ENCODE results near the gene TRDMT1. TPM values are rescaled to one million over a fixed set of nuclear protein-coding genes. Genes with fewer than 3 reads are reported as not detected.

Gene TRDMT1
- polyA plus RNA-seq, 1 donor from 2014 or later, result 25.4 TPM

DNA sequence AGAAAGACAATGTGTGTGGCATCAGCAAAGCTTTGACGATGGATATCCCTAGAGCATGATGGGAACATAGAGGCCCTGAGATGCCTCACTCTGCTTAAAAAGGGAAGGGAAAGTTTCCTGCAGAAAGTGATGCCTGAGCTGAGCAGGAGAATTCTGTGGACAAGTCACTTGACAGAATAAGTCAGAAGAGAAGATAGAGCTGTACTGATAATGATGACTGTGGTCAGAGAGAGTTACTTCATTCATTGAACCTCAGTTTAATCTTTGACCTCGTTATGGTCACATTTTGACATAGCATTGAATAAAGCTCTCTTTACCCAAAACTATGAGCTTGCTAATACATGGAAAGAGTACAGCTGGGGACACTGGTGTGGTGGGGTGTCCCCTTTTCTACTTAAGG lies 79.4 kb downstream of the TRDMT1 start:
- Histone ChIP-seq H3F3A (ENCODE audit: insufficient read depth, low read length, poor library complexity, severe bottlenecking) (no peaks in the 10 kb centered on the region), H3K36me3 (ENCODE audit: insufficient read depth, low read length) (no peaks in the 10 kb centered on the region), H3K27ac (ENCODE audit: low read length) (no peak overlapping the region), H3K9ac (ENCODE audit: low read length) (no peak overlapping the region), H3K9me3 (ENCODE audit: low read length) (no peaks in the 10 kb centered on the region), H3K4me3 (ENCODE audit: low read length) (no peak overlapping the region), H4K20me1 (ENCODE audit: insufficient read depth) (no peaks in the 10 kb centered on the region), H3K9me2 (ENCODE audit: insufficient read depth, low read length) (no peaks in the 10 kb centered on the region), H2AFZ (ENCODE audit: low read depth, low read length) (no peak overlapping the region), H3K27me3 (ENCODE audit: insufficient read depth, low read depth, low read length) (no peaks in the 10 kb centered on the region), H3K79me2 (replicated peaks; ENCODE audit: insufficient read depth, low read length) (no peaks in the 10 kb centered on the region), H3K4me2 (ENCODE audit: low read length) (no peak overlapping the region)
- no peak for TF ChIP-seq EP300 (conservative IDR thresholded peaks at IDR 0.05; ENCODE audit: poor library complexity, severe bottlenecking)
- no peak for TF ChIP-seq EZH2 (IDR thresholded peaks at IDR 0.05; ENCODE audit: borderline replicate concordance, insufficient read depth, low read length, poor library complexity, severe bottlenecking)
- TF ChIP-seq, protein P1, sequence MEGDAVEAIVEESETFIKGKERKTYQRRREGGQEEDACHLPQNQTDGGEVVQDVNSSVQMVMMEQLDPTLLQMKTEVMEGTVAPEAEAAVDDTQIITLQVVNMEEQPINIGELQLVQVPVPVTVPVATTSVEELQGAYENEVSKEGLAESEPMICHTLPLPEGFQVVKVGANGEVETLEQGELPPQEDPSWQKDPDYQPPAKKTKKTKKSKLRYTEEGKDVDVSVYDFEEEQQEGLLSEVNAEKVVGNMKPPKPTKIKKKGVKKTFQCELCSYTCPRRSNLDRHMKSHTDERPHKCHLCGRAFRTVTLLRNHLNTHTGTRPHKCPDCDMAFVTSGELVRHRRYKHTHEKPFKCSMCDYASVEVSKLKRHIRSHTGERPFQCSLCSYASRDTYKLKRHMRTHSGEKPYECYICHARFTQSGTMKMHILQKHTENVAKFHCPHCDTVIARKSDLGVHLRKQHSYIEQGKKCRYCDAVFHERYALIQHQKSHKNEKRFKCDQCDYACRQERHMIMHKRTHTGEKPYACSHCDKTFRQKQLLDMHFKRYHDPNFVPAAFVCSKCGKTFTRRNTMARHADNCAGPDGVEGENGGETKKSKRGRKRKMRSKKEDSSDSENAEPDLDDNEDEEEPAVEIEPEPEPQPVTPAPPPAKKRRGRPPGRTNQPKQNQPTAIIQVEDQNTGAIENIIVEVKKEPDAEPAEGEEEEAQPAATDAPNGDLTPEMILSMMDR (IDR thresholded peaks at IDR 0.05; ENCODE audit: poor library complexity, severe bottlenecking), result no peak
- TF ChIP-seq POLR2AphosphoS5 (IDR thresholded peaks at IDR 0.05), result no peak
- TF ChIP-seq MXI1 (conservative IDR thresholded peaks at IDR 0.05; ENCODE audit: poor library complexity, severe bottlenecking), result no peak
- TF ChIP-seq TAF1 (IDR thresholded peaks at IDR 0.05; ENCODE audit: low read depth), result no peak
- TF ChIP-seq, protein P2, sequence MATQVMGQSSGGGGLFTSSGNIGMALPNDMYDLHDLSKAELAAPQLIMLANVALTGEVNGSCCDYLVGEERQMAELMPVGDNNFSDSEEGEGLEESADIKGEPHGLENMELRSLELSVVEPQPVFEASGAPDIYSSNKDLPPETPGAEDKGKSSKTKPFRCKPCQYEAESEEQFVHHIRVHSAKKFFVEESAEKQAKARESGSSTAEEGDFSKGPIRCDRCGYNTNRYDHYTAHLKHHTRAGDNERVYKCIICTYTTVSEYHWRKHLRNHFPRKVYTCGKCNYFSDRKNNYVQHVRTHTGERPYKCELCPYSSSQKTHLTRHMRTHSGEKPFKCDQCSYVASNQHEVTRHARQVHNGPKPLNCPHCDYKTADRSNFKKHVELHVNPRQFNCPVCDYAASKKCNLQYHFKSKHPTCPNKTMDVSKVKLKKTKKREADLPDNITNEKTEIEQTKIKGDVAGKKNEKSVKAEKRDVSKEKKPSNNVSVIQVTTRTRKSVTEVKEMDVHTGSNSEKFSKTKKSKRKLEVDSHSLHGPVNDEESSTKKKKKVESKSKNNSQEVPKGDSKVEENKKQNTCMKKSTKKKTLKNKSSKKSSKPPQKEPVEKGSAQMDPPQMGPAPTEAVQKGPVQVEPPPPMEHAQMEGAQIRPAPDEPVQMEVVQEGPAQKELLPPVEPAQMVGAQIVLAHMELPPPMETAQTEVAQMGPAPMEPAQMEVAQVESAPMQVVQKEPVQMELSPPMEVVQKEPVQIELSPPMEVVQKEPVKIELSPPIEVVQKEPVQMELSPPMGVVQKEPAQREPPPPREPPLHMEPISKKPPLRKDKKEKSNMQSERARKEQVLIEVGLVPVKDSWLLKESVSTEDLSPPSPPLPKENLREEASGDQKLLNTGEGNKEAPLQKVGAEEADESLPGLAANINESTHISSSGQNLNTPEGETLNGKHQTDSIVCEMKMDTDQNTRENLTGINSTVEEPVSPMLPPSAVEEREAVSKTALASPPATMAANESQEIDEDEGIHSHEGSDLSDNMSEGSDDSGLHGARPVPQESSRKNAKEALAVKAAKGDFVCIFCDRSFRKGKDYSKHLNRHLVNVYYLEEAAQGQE (IDR thresholded peaks at IDR 0.05; ENCODE audit: borderline replicate concordance), result no peak

DNA sequence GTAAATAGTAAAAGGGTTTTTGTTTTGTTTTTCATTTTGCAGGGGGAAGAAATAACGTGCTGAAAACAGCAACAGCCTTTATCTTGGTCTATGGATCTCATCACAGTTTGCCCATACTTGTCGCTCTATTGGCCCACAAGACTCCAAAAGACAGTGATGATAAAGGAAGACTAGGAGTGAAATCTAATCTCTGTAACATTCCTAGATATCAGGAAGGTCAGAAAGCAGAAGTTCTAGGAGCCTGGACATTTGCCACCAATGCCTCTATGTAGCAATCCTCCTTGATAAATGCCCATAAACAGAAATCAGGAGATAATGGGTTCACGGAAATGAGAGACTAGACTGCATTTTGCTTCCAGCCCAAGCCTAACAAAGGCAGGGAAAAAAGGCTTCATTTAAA lies 80.8 kb downstream of the TRDMT1 start:
- no peak overlapping the region for H3K4me3 ChIP-seq (ENCODE audit: low read length)
- H3K9me3 ChIP-seq (ENCODE audit: low read length), result no peaks in the 10 kb centered on the region
- H3K4me2 ChIP-seq (ENCODE audit: low read length), result no peak overlapping the region
- H3K9ac ChIP-seq (ENCODE audit: low read length), result no peak overlapping the region
- no peak overlapping the region for H2AFZ ChIP-seq (ENCODE audit: low read depth, low read length)
- TF ChIP-seq POLR2AphosphoS5 (IDR thresholded peaks at IDR 0.05) (no peak), TAF1 (IDR thresholded peaks at IDR 0.05; ENCODE audit: low read depth) (no peak), EP300 (conservative IDR thresholded peaks at IDR 0.05; ENCODE audit: poor library complexity, severe bottlenecking) (no peak), EZH2 (IDR thresholded peaks at IDR 0.05; ENCODE audit: borderline replicate concordance, insufficient read depth, low read length, poor library complexity, severe bottlenecking) (no peak), MXI1 (conservative IDR thresholded peaks at IDR 0.05; ENCODE audit: poor library complexity, severe bottlenecking) (no peak)
- H3K79me2 ChIP-seq (replicated peaks; ENCODE audit: insufficient read depth, low read length), result no peaks in the 10 kb centered on the region
- no peaks in the 10 kb centered on the region for H3K27me3 ChIP-seq (ENCODE audit: insufficient read depth, low read depth, low read length)
- no peak overlapping the region for H3K27ac ChIP-seq (ENCODE audit: low read length)
- H3F3A ChIP-seq (ENCODE audit: insufficient read depth, low read length, poor library complexity, severe bottlenecking), result no peaks in the 10 kb centered on the region
- no peaks in the 10 kb centered on the region for H4K20me1 ChIP-seq (ENCODE audit: insufficient read depth)
- H3K36me3 ChIP-seq (ENCODE audit: insufficient read depth, low read length), result no peaks in the 10 kb centered on the region
- no peaks in the 10 kb centered on the region for H3K9me2 ChIP-seq (ENCODE audit: insufficient read depth, low read length)

DNA sequence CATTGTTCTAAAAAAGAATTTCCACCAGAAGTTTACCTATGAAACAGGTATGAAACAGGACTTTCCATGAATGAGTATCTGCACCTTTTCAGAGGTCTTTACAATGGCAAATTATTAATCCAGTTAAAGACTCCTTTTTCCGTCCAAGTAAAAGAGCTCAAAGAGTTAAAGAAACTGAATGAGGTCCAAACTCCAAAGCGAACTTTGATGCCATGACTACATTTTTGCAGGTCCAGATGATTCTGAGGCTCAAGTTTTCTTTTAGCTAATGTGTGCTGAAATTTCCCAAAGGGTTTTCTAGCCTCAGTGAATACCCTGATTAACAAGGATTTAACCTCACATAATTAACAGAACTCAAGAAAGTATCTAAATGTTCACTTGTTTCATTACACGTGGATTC lies 81.6 kb downstream of the TRDMT1 start:
- Histone ChIP-seq H3K36me3 (ENCODE audit: insufficient read depth, low read length) (no peaks in the 10 kb centered on the region), H3K79me2 (replicated peaks; ENCODE audit: insufficient read depth, low read length) (no peaks in the 10 kb centered on the region), H3K27ac (ENCODE audit: low read length) (no peak overlapping the region), H3K9me2 (ENCODE audit: insufficient read depth, low read length) (no peaks in the 10 kb centered on the region), H4K20me1 (ENCODE audit: insufficient read depth) (no peaks in the 10 kb centered on the region), H3K27me3 (ENCODE audit: insufficient read depth, low read depth, low read length) (no peaks in the 10 kb centered on the region), H3K4me2 (ENCODE audit: low read length) (no peak overlapping the region), H3K9ac (ENCODE audit: low read length) (no peak overlapping the region), H2AFZ (ENCODE audit: low read depth, low read length) (no peak overlapping the region), H3K9me3 (ENCODE audit: low read length) (no peaks in the 10 kb centered on the region), H3F3A (ENCODE audit: insufficient read depth, low read length, poor library complexity, severe bottlenecking) (no peaks in the 10 kb centered on the region), H3K4me3 (ENCODE audit: low read length) (no peak overlapping the region)
- TF ChIP-seq RAD21 (conservative IDR thresholded peaks at IDR 0.05) (no peak), TAF1 (IDR thresholded peaks at IDR 0.05; ENCODE audit: low read depth) (no peak), EP300 (conservative IDR thresholded peaks at IDR 0.05; ENCODE audit: poor library complexity, severe bottlenecking) (no peak), SMC3 (conservative IDR thresholded peaks at IDR 0.05; ENCODE audit: poor library complexity) (no peak), EZH2 (IDR thresholded peaks at IDR 0.05; ENCODE audit: borderline replicate concordance, insufficient read depth, low read length, poor library complexity, severe bottlenecking) (no peak), POLR2AphosphoS5 (IDR thresholded peaks at IDR 0.05) (no peak), MXI1 (conservative IDR thresholded peaks at IDR 0.05; ENCODE audit: poor library complexity, severe bottlenecking) (no peak)
- TF ChIP-seq, protein P2 (IDR thresholded peaks at IDR 0.05; ENCODE audit: borderline replicate concordance), result no peak
- TF ChIP-seq, protein P1 (IDR thresholded peaks at IDR 0.05; ENCODE audit: poor library complexity, severe bottlenecking), result no peak
